HepG2 (cell line): ENCODE data around the gene AHCTF1. TPM values are rescaled to one million over a fixed set of nuclear protein-coding genes. Genes with fewer than 3 reads are reported as not detected.

Experiments used
- BORCS8-MEF2B ChIP-seq: sonication (generic); formaldehyde crosslinking; IDR thresholded peaks from 2 replicates; pipeline ENCODE4 v1.8.0; 2022; ENCODE audit warnings: mild to moderate bottlenecking, missing genetic modification reagents
- BRD4 ChIP-seq: sonication (generic); formaldehyde crosslinking; IDR thresholded peaks from 2 replicates; pipeline ENCODE4 v1.4.0; 2020; ENCODE audit warnings: missing genetic modification reagents
- HMGA1 ChIP-seq: sonication (generic); formaldehyde crosslinking; conservative IDR thresholded peaks from 2 replicates; pipeline ENCODE4 v1.4.0; 2020; ENCODE audit warnings: missing genetic modification reagents
- MTERF4 ChIP-seq: sonication (generic); formaldehyde crosslinking; IDR thresholded peaks from 2 replicates; pipeline ENCODE4 v1.8.0; 2023; ENCODE audit warnings: mild to moderate bottlenecking, missing genetic modification reagents
- MXD4 ChIP-seq: IDR thresholded peaks from 2 replicates; pipeline ENCODE4 v1.6.1; 2016; ENCODE audit warnings: mild to moderate bottlenecking, missing biosample characterization, missing genetic modification reagents
- RXRA ChIP-seq: sonication (generic); formaldehyde crosslinking; IDR thresholded peaks from 2 replicates; pipeline ENCODE4 v1.5.1; 2020; ENCODE audit warnings: missing genetic modification reagents
- RXRB ChIP-seq: IDR thresholded peaks from 2 replicates; pipeline ENCODE4 v1.6.1; 2016; ENCODE audit warnings: borderline replicate concordance, missing genetic modification reagents, missing compliant biosample characterization
- SKI ChIP-seq: fragments of 450-650 bp; IDR thresholded peaks from one replicate; pipeline ENCODE4 v1.6.1; 2018; ENCODE audit warnings: mild to moderate bottlenecking; ENCODE audit not compliant: partially characterized antibody
- SMARCE1 ChIP-seq: fragments of 450-650 bp; IDR thresholded peaks from 2 replicates; pipeline ENCODE4 v1.6.1; 2017; ENCODE audit warnings: borderline replicate concordance
- SP5 ChIP-seq: IDR thresholded peaks from 2 replicates; pipeline ENCODE4 v1.6.1; 2016; ENCODE audit warnings: low read depth, borderline replicate concordance
- THAP8 ChIP-seq: sonication (generic); formaldehyde crosslinking; IDR thresholded peaks from 2 replicates; pipeline ENCODE4 v1.5.1; 2020; ENCODE audit warnings: missing genetic modification reagents, mild to moderate bottlenecking, borderline replicate concordance
- ZFP90 ChIP-seq: sonication (generic); formaldehyde crosslinking; IDR thresholded peaks from 2 replicates; pipeline ENCODE4 v1.8.0; 2022; ENCODE audit warnings: missing genetic modification reagents, mild to moderate bottlenecking, inconsistent platforms, borderline replicate concordance
- ZNF235 ChIP-seq: sonication (generic); formaldehyde crosslinking; IDR thresholded peaks from 2 replicates; pipeline ENCODE4 v1.8.1; 2023; ENCODE audit warnings: mild to moderate bottlenecking, missing genetic modification reagents, borderline replicate concordance
- ZNF446 ChIP-seq: sonication (generic); formaldehyde crosslinking; IDR thresholded peaks from 2 replicates; pipeline ENCODE4 v1.5.0; 2020; ENCODE audit warnings: mild to moderate bottlenecking, missing genetic modification reagents
- ZNF510 ChIP-seq: sonication (generic); formaldehyde crosslinking; IDR thresholded peaks from 2 replicates; pipeline ENCODE4 v1.4.0; 2020; ENCODE audit warnings: low read depth, mild to moderate bottlenecking, missing genetic modification reagents
- ZNF687 ChIP-seq: sonication (generic); formaldehyde crosslinking; IDR thresholded peaks from 2 replicates; pipeline ENCODE4 v1.5.1; 2020; ENCODE audit warnings: mild to moderate bottlenecking, missing genetic modification reagents, moderate library complexity
- ZNF777 ChIP-seq: sonication (generic); formaldehyde crosslinking; IDR thresholded peaks from 2 replicates; pipeline ENCODE4 v1.4.0; 2020; ENCODE audit warnings: missing genetic modification reagents
- ZNF784 ChIP-seq: sonication (generic); formaldehyde crosslinking; IDR thresholded peaks from 2 replicates; pipeline ENCODE4 v1.5.1; 2020; ENCODE audit warnings: missing genetic modification reagents, mild to moderate bottlenecking, borderline replicate concordance
- ZNF800 ChIP-seq: sonication (generic); formaldehyde crosslinking; IDR thresholded peaks from 2 replicates; pipeline ENCODE4 v1.4.0; 2020; ENCODE audit warnings: missing genetic modification reagents
- polyA plus RNA-seq, 8 experiments: library from polyadenylated mRNA; depleted of rRNA in 3 of 8; stranded (reverse) in 7 of 8; unstranded in 1 of 8; fragments of >200 nt; fragmentation: Illumina TruSeq in 4 of 8; extraction: Trizol in 4 of 8; gene quantifications; 2 replicates each; pipeline versions ENCODE4 v1.2.1 to v1.2.3, GENCODE V29; 2011 to 2016; ENCODE audit warnings: low read depth in 4 of 8, missing spikeins in 1 of 8, mixed read lengths in 1 of 8; ENCODE audit not compliant: insufficient read depth in 1 of 8
- total RNA-seq, 5 experiments: library from RNA; depleted of rRNA; stranded (reverse); fragments of >200 nt; fragmentation: Illumina TruSeq; extraction: Trizol; gene quantifications; 2 replicates each; pipeline ENCODE4 v1.2.3, GENCODE V29; 2016; ENCODE audit warnings: low read depth in 1 of 5

The AHCTF1 gene
- total and polyA plus RNA-seq, 2 of the 13 experiments (the other 11 are each of a cell fraction or from before 2014, with no cell fraction given): 16.6 to 45.9 TPM

GRCh38 chr1:246930830-246931548 is 759 bp downstream of the AHCTF1 start (continued):
- peak; percentile 66 for TF ChIP-seq ZNF687
- no peak for TF ChIP-seq RXRB
- no peak for TF ChIP-seq SKI
- peak; percentile 34; the same call in 1 of the 2 replicates for TF ChIP-seq RXRA (CRISPR knock-in tag)
- no peak for TF ChIP-seq HMGA1
- no peak for TF ChIP-seq SP5 (CRISPR knock-in tag)
- no peak; the same call in 1 of the 2 replicates for TF ChIP-seq MXD4 (CRISPR knock-in tag)
- TF ChIP-seq ZFP90 (CRISPR knock-in tag): 0 out of 2 replicates have a peak, but pooled peaks have one; percentile 46
- no peak for TF ChIP-seq SMARCE1
- no peak for TF ChIP-seq THAP8 (CRISPR knock-in tag)
- no peak for TF ChIP-seq ZNF777 (CRISPR knock-in tag)
- 0 out of 2 replicates have a peak, but pooled peaks have one; percentile 9 for TF ChIP-seq ZNF446 (CRISPR knock-in tag)
- no peak for TF ChIP-seq BORCS8-MEF2B (CRISPR knock-in tag)
- 0 out of 2 replicates have a peak, but pooled peaks have one; percentile 16 for TF ChIP-seq ZNF235
- no peak for TF ChIP-seq ZNF784 (CRISPR knock-in tag)
- TF ChIP-seq MTERF4 (CRISPR knock-in tag): no peak
- TF ChIP-seq ZNF800 (CRISPR knock-in tag): 0 out of 2 replicates have a peak, but pooled peaks have one; percentile 38
- 0 out of 2 replicates have a peak, but pooled peaks have one; percentile 9 for TF ChIP-seq ZNF510 (CRISPR knock-in tag)
- TF ChIP-seq BRD4 (CRISPR knock-in tag): no peak
